H1 (cell line): ENCODE data around the gene B4GALNT3.

Experiments used
- CHD7 ChIP-seq: fragments of 300-600 bp; sonication (generic); IDR thresholded peaks from 2 replicates; pipeline ENCODE4 v1.7.1; 2012; ENCODE audit warnings: low read length, moderate library complexity, mild to moderate bottlenecking, inconsistent platforms; ENCODE audit not compliant: insufficient replicate concordance
- GABPA ChIP-seq: IDR thresholded peaks from 2 replicates; pipeline ENCODE4 v1.6.1; 2011; ENCODE audit warnings: mild to moderate bottlenecking, low read length, moderate library complexity, borderline replicate concordance; ENCODE audit not compliant: insufficient read depth
- RBBP5 ChIP-seq: IDR thresholded peaks from 2 replicates; pipeline ENCODE4 v1.7.1; 2012; ENCODE audit warnings: low read depth, mild to moderate bottlenecking, inconsistent platforms, low read length, moderate library complexity, borderline replicate concordance

GRCh38 chr12:575948-576614, 116.3 kb downstream of the B4GALNT3 start:
- TF ChIP-seq CHD7, result no peak
- no peak for TF ChIP-seq GABPA
- TF ChIP-seq RBBP5, result no peak
